Nasal cavity respiratory epithelium epithelial cell of viscerocranial mucosa (primary cell): ENCODE results near the gene KRT40. TPM values are rescaled to one million over a fixed set of nuclear protein-coding genes. Genes with fewer than 3 reads are reported as not detected.

Experiments
- total RNA-seq: library from RNA; depleted of rRNA; stranded (reverse); fragments of >200 nt; gene quantifications from 2 replicates; pipeline ENCODE4 v1.2.3, GENCODE V29; 2014

Gene KRT40
- total RNA-seq = 0.36 TPM in 1 of 2 replicates, not detected in the other

GRCh38 chr17:40984226-40984625 is at the start of gene KRT40:
Gene KRT40 (minus strand): TSS chr17:40984326. CDS start chr17:40984273, 53 bp downstream.

GRCh38 chr17:41029633-41030245 is 45.6 kb upstream of the KRT40 start, which contains the start of gene KRTAP1-4:
Gene KRTAP1-4 (minus strand): TSS chr17:41030195. CDS start chr17:41030078, 117 bp downstream.

GRCh38 chr17:41026715-41027471 is 42.8 kb upstream of the KRT40 start, which contains the start of gene KRTAP1-5:
Gene KRTAP1-5 (minus strand): TSS chr17:41027208. CDS start chr17:41027155, 53 bp downstream.

GRCh38 chr17:41008811-41009210 is 24.7 kb upstream of the KRT40 start, which contains the start of gene KRTAP3-1:
Gene KRTAP3-1 (minus strand): TSS chr17:41009128. CDS start chr17:41009074, 54 bp downstream.

GRCh38 chr17:40999563-40999962 is 15.4 kb upstream of the KRT40 start, which contains the start of gene KRTAP3-2:
Gene KRTAP3-2 (minus strand): TSS chr17:40999906. CDS start chr17:40999853, 53 bp downstream.

GRCh38 chr17:40993839-40994238 is 9.7 kb upstream of the KRT40 start, which contains the start of gene KRTAP3-3:
Gene KRTAP3-3 (minus strand): TSS chr17:40994164. CDS start chr17:40994097, 67 bp downstream.

GRCh38 chr17:40966848-40967247 is 17.3 kb downstream of the KRT40 start, which contains the start of gene KRT39:
Gene KRT39 (minus strand): TSS chr17:40966948. CDS start chr17:40966856, 92 bp downstream.

GRCh38 chr17:40937384-40937819 is 46.7 kb downstream of the KRT40 start, which contains the start of gene KRT23:
Gene KRT23 (minus strand): TSS chr17:40937646. CDS start chr17:40936603, 1,043 bp downstream.

Other genes with a start within 250 kb of the KRT40 start
- not detected in 2 replicates for gene KRT25, start 229.0 kb downstream of the KRT40 start, total RNA-seq
- gene KRT26, start 212.1 kb downstream of the KRT40 start, total RNA-seq = not detected in 2 replicates
- gene KRT27, start 201.8 kb downstream of the KRT40 start, total RNA-seq = not detected in 2 replicates
- not detected in 2 replicates for gene KRT28, start 184.4 kb downstream of the KRT40 start, total RNA-seq
- gene KRT10, start 161.7 kb downstream of the KRT40 start, total RNA-seq = 5.9 and 8.5 TPM in 2 replicates
- gene KRT12, start 117.1 kb downstream of the KRT40 start, total RNA-seq = not detected in 2 replicates
- not detected in 2 replicates for gene KRT20, start 99.1 kb downstream of the KRT40 start, total RNA-seq
- gene KRT23, start 46.7 kb downstream of the KRT40 start, total RNA-seq = 27.3 and 86.5 TPM in 2 replicates
- gene KRT39, start 17.4 kb downstream of the KRT40 start, total RNA-seq = 0.28 TPM in 1 of 2 replicates, not detected in the other
- gene KRTAP3-3, start 9.8 kb upstream of the KRT40 start, total RNA-seq = not detected in 2 replicates
- not detected in 2 replicates for gene KRTAP3-2, start 15.6 kb upstream of the KRT40 start, total RNA-seq
- not detected in 2 replicates for gene KRTAP3-1, start 24.8 kb upstream of the KRT40 start, total RNA-seq
- not detected in 2 replicates for gene KRTAP1-5, start 42.9 kb upstream of the KRT40 start, total RNA-seq
- not detected in 2 replicates for gene KRTAP1-4, start 45.9 kb upstream of the KRT40 start, total RNA-seq
- not detected in 2 replicates for gene KRTAP1-3, start 50.5 kb upstream of the KRT40 start, total RNA-seq
- not detected in 2 replicates for gene KRTAP1-1, start 57.1 kb upstream of the KRT40 start, total RNA-seq
- not detected in 2 replicates for gene KRTAP2-1, start 63.0 kb upstream of the KRT40 start, total RNA-seq
- gene KRTAP2-2, start 70.9 kb upstream of the KRT40 start, total RNA-seq = not detected in 2 replicates
- gene KRTAP2-3, start 75.8 kb upstream of the KRT40 start, total RNA-seq = 0.93 TPM in 1 of 2 replicates, not detected in the other
- not detected in 2 replicates for gene KRTAP2-4, start 81.6 kb upstream of the KRT40 start, total RNA-seq
- gene KRTAP4-7, start 99.8 kb upstream of the KRT40 start, total RNA-seq = not detected in 2 replicates
- gene KRTAP4-8, start 113.8 kb upstream of the KRT40 start, total RNA-seq = not detected in 2 replicates
- gene KRTAP4-16, start 117.9 kb upstream of the KRT40 start, total RNA-seq = not detected in 2 replicates
- not detected in 2 replicates for gene KRTAP4-9, start 121.1 kb upstream of the KRT40 start, total RNA-seq
- not detected in 2 replicates for gene KRTAP4-11, start 134.0 kb upstream of the KRT40 start, total RNA-seq
- not detected in 2 replicates for gene KRTAP4-12, start 139.9 kb upstream of the KRT40 start, total RNA-seq
- gene KRTAP4-6, start 156.2 kb upstream of the KRT40 start, total RNA-seq = not detected in 2 replicates
- gene KRTAP4-5, start 165.5 kb upstream of the KRT40 start, total RNA-seq = not detected in 2 replicates
- not detected in 2 replicates for gene KRTAP4-4, start 176.4 kb upstream of the KRT40 start, total RNA-seq
- not detected in 2 replicates for gene KRTAP4-3, start 183.9 kb upstream of the KRT40 start, total RNA-seq
- gene KRTAP4-2, start 193.9 kb upstream of the KRT40 start, total RNA-seq = not detected in 2 replicates
- gene KRTAP4-1, start 200.6 kb upstream of the KRT40 start, total RNA-seq = not detected in 2 replicates
- not detected in 2 replicates for gene KRTAP9-1, start 205.6 kb upstream of the KRT40 start, total RNA-seq
- gene KRTAP9-2, start 242.3 kb upstream of the KRT40 start, total RNA-seq = not detected in 2 replicates
- not detected in 2 replicates for gene KRTAP9-3, start 248.1 kb upstream of the KRT40 start, total RNA-seq